ENCODE data around the gene STAG2. TPM values are rescaled to one million over a fixed set of nuclear protein-coding genes. Genes with fewer than 3 reads are reported as not detected.

Gene STAG2
- 10 to 100 TPM; 47.8 to 66.5 TPM for total RNA-seq
- polyA plus RNA-seq (ENCODE audit: insufficient read length in 6 of 6) = 100 to 1,000 TPM in 5 of 6 donors, 10 to 100 TPM in 1; 97.7 to 142 (median 122) TPM
- long read RNA-seq, donor 1, transcript STAG2-217 (2 exons, 356 nt) = major isoform, 5 of 23 reads
- long read RNA-seq, donor 1, partial matches to known transcripts = 17 of 23 reads
- long read RNA-seq, donor 1, other reads (novel, unspliced or antisense) = 0 of 23 reads
- long read RNA-seq, donor 2, full-length matches to known transcripts = 3 of 33 reads
- long read RNA-seq, donor 2, partial matches to known transcripts = 30 of 33 reads
- long read RNA-seq, donor 2, other reads (novel, unspliced or antisense) = 0 of 33 reads
- long read RNA-seq, donor 3, partial matches to known transcripts = 0 of 2 reads
- long read RNA-seq, donor 3, other reads (novel, unspliced or antisense) = 0 of 2 reads
- long read RNA-seq, donor 4, partial matches to known transcripts = 8 of 12 reads
- long read RNA-seq, donor 4, other reads (novel, unspliced or antisense) = 4 of 12 reads
- long read RNA-seq, donor 5, full-length matches to known transcripts = 2 of 7 reads
- long read RNA-seq, donor 5, partial matches to known transcripts = 5 of 7 reads
- long read RNA-seq, donor 5, other reads (novel, unspliced or antisense) = 0 of 7 reads
- long read RNA-seq, donor 6, full-length matches to known transcripts = 4 of 4 reads
- long read RNA-seq, donor 6, partial matches to known transcripts = 0 of 4 reads
- long read RNA-seq, donor 6, other reads (novel, unspliced or antisense) = 0 of 4 reads
- long read RNA-seq, donor 7, full-length matches to known transcripts = 2 of 2 reads
- long read RNA-seq, donor 7, partial matches to known transcripts = 0 of 2 reads
- long read RNA-seq, donor 7, other reads (novel, unspliced or antisense) = 0 of 2 reads
- long read RNA-seq, donor 8, full-length matches to known transcripts = 3 of 9 reads
- long read RNA-seq, donor 8, partial matches to known transcripts = 6 of 9 reads
- long read RNA-seq, donor 8, other reads (novel, unspliced or antisense) = 0 of 9 reads
- long read RNA-seq, donor 9 = 0 reads
- long read RNA-seq, donor 10, partial matches to known transcripts = 4 of 7 reads
- long read RNA-seq, donor 10, other reads (novel, unspliced or antisense) = 3 of 7 reads
- long read RNA-seq, donor 11, partial matches to known transcripts = 0 of 1 reads
- long read RNA-seq, donor 11, other reads (novel, unspliced or antisense) = 0 of 1 reads
- long read RNA-seq, donor 12, full-length matches to known transcripts = 1 of 15 reads
- long read RNA-seq, donor 12, partial matches to known transcripts = 14 of 15 reads
- long read RNA-seq, donor 12, other reads (novel, unspliced or antisense) = 0 of 15 reads

DNA sequence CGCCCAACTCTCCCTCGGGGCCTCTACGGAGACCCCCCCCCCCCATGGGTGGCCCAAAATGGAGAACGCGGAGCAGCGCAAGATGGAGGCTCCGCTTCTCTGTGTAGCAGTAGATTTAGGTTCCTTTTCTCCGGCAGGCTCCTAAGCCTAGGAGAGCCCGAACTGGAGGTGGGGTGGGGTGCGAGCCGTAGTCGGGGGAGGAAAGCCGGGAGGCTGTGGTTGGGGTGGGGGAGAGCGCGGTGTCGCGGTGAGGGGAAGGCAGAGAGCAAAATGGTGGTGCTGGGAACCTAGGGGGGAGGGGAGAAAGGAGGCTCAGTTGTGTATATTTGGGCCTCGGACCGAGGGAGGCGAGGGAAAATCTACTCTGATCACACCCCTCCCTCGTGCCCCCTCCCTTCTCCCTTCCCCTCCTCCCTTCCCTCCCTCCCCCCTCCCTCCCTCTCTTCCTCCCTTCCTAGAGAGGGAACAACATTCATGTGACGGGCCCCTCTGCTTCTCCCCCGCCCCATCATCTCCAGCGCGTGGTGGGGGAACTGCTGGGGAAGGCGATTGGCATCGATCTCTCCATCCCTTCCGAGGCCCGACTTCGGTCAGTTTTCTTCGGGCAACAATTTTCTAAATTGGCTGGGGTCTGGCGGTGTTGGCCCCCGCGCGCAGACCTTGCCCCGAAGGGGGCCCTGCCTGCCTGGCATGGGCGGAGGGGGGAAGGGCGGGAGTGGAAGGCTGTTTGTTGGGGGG, at the start of gene STAG2:
TSS of gene STAG2 (plus strand) at position 439 of the 738 bp plus-strand sequence. CDS start 60,922 bp downstream, outside the sequence.
- Histone ChIP-seq H3K27ac (peak within 1 kb of the TSS; percentile 98 to 99), H3K9me3 (no peaks in the 10 kb centered on the region), H3K4me3 (peak within 1 kb of the TSS; percentile 41 to 63), H3K27me3 (no peaks in the 10 kb centered on the region), H3K36me3 (no peaks in the 10 kb centered on the region), H3K4me1 (peaks cover 0 to 24% of the 10 kb centered on the region in 2 donors)
- peak; percentile 66 for ATAC-seq
- TF ChIP-seq CTCF (IDR thresholded peaks at IDR 0.05) = no peak
- peak; percentile 82 to 92 (median 84) for DNase-seq
- intact Hi-C loops (cut with DNase I) = no loop called here

GRCh38 chrX:123917069-123917468, 44.4 kb upstream of the STAG2 start:
- no peak for ATAC-seq
- Histone ChIP-seq H3K4me3 (no peak overlapping the region), H3K27ac (no peak overlapping the region), H3K4me1 (no peaks in the 10 kb centered on the region), H3K9me3 (no peaks in the 10 kb centered on the region), H3K36me3 (no peaks in the 10 kb centered on the region), H3K27me3 (no peaks in the 10 kb centered on the region)
- no peak for DNase-seq
- intact Hi-C loops (cut with DNase I) = no loop called here
- no peak for TF ChIP-seq CTCF (IDR thresholded peaks at IDR 0.05)

DNA sequence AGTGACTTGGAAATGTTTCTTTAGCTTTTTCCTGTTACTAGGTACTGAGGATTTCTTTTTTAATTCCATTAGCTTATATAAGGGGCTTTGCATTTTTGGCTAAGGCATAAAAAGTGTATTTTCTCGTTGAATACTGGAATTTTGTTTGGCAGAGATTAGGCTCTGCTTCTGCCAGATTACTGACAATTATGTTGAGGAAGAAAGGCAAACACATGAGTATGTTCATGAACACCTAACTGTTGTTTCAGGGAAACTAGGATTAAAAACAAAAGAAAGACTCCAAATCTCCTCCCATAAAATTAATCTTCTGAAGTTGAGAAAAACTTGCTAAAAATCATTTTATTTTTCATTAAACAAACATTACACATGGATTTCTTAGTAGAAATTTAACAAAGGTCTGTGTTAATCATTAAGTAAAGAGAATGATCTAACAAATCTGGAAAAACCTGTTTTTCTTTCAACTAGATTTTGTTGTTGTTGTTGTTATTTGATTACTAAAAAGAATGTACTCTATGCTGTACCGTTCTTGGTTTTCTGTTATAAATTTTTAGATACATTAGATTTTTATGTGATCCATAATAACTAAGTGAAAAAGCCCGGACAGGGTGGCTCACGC, 43.3 kb upstream of the STAG2 start:
- Histone ChIP-seq H3K27ac (no peak overlapping the region), H3K36me3 (no peaks in the 10 kb centered on the region), H3K4me1 (no peaks in the 10 kb centered on the region), H3K4me3 (no peak overlapping the region), H3K9me3 (no peaks in the 10 kb centered on the region), H3K27me3 (no peaks in the 10 kb centered on the region)
- DNase-seq (no peak), ATAC-seq (no peak)
- no peak for TF ChIP-seq CTCF (IDR thresholded peaks at IDR 0.05)
- intact Hi-C loops (cut with DNase I) = no loop called here

- Histone ChIP-seq H3K36me3 (no peaks in the 10 kb centered on the region), H3K27me3 (no peaks in the 10 kb centered on the region), H3K9me3 (no peaks in the 10 kb centered on the region), H3K27ac (no peak overlapping the region), H3K4me3 (no peak overlapping the region), H3K4me1 (no peaks in the 10 kb centered on the region)
- no peak for ATAC-seq
- intact Hi-C loops (cut with DNase I) = no loop called here
- DNase-seq = no peak
- no peak for TF ChIP-seq CTCF (IDR thresholded peaks at IDR 0.05)
Measured at GRCh38 chrX:123920105-123920785, 41.3 kb upstream of the STAG2 start.

All from left lung (tissue), 14 donors.